HepG2 (cell line): ENCODE measurements around the gene KCNE2. TPM values are rescaled to one million over a fixed set of nuclear protein-coding genes. Genes with fewer than 3 reads are reported as not detected.

Source experiments
- ATF2 ChIP-seq: sonication (generic); formaldehyde crosslinking; IDR thresholded peaks from 2 replicates; pipeline ENCODE4 v1.4.0; 2020; ENCODE audit warnings: missing genetic modification reagents
- CENPT ChIP-seq: sonication (generic); formaldehyde crosslinking; IDR thresholded peaks from 2 replicates; pipeline ENCODE4 v1.8.0; 2022; ENCODE audit warnings: low read depth, mild to moderate bottlenecking, moderate library complexity, missing genetic modification reagents
- CENPX ChIP-seq: sonication (generic); formaldehyde crosslinking; IDR thresholded peaks from 2 replicates; pipeline ENCODE4 v1.9.0; 2021; ENCODE audit warnings: mild to moderate bottlenecking, missing genetic modification reagents, moderate library complexity
- FOXM1 ChIP-seq: sonication (generic); formaldehyde crosslinking; IDR thresholded peaks from 2 replicates; pipeline ENCODE4 v1.5.0; 2020; ENCODE audit warnings: missing genetic modification reagents
- MLXIP ChIP-seq: sonication (generic); formaldehyde crosslinking; IDR thresholded peaks from 2 replicates; pipeline ENCODE4 v1.9.0; 2021; ENCODE audit warnings: missing genetic modification reagents, borderline replicate concordance
- SMAD1 ChIP-seq: sonication (generic); formaldehyde crosslinking; IDR thresholded peaks from 2 replicates; pipeline ENCODE4 v1.4.0; 2020; ENCODE audit warnings: missing genetic modification reagents, low read depth, mild to moderate bottlenecking, borderline replicate concordance
- SRSF9 ChIP-seq: fragments of 200-400 bp; formaldehyde crosslinking; IDR thresholded peaks from 2 replicates; pipeline ENCODE4 v1.6.1; 2018; ENCODE audit warnings: borderline replicate concordance, mild to moderate bottlenecking, low read depth, low read length; ENCODE audit not compliant: insufficient read depth, poor library complexity, severe bottlenecking
- ZBED4 ChIP-seq: sonication (generic); formaldehyde crosslinking; IDR thresholded peaks from 2 replicates; pipeline ENCODE4 v1.4.0; 2020; ENCODE audit warnings: missing genetic modification reagents, borderline replicate concordance
- ZNF317 ChIP-seq: sonication (generic); formaldehyde crosslinking; IDR thresholded peaks from 2 replicates; pipeline ENCODE4 v1.5.0; 2020; ENCODE audit warnings: mild to moderate bottlenecking, missing genetic modification reagents
- ZNF577 ChIP-seq: sonication (generic); formaldehyde crosslinking; IDR thresholded peaks from 2 replicates; pipeline ENCODE4 v1.4.0; 2020; ENCODE audit warnings: mild to moderate bottlenecking, low read depth, missing genetic modification reagents, borderline replicate concordance
- ZNF619 ChIP-seq: sonication (generic); formaldehyde crosslinking; IDR thresholded peaks from 2 replicates; pipeline ENCODE4 v1.4.0; 2020; ENCODE audit warnings: mild to moderate bottlenecking, missing genetic modification reagents
- ZNF879 ChIP-seq: sonication (generic); formaldehyde crosslinking; IDR thresholded peaks from 2 replicates; pipeline ENCODE4 v1.8.1; 2023; ENCODE audit warnings: missing genetic modification reagents
- polyA plus RNA-seq, 8 experiments: library from polyadenylated mRNA; depleted of rRNA in 3 of 8; stranded (reverse) in 7 of 8; unstranded in 1 of 8; fragments of >200 nt; fragmentation: Illumina TruSeq in 4 of 8; extraction: Trizol in 4 of 8; gene quantifications; 2 replicates each; pipeline versions ENCODE4 v1.2.1 to v1.2.3, GENCODE V29; 2011 to 2016; ENCODE audit warnings: low read depth in 4 of 8, missing spikeins in 1 of 8, mixed read lengths in 1 of 8; ENCODE audit not compliant: insufficient read depth in 1 of 8
- total RNA-seq, 5 experiments: library from RNA; depleted of rRNA; stranded (reverse); fragments of >200 nt; fragmentation: Illumina TruSeq; extraction: Trizol; gene quantifications; 2 replicates each; pipeline ENCODE4 v1.2.3, GENCODE V29; 2016; ENCODE audit warnings: low read depth in 1 of 5
- TF ChIP-seq, protein P1 (sequence below): IDR thresholded peaks from 2 replicates; pipeline ENCODE4 v1.6.1; 2012; ENCODE audit warnings: inconsistent platforms
- TF ChIP-seq, protein P2 (sequence below): IDR thresholded peaks from 2 replicates; pipeline ENCODE4 v1.6.1; 2016; ENCODE audit warnings: low read depth, missing genetic modification reagents, missing compliant biosample characterization

Gene KCNE2
- total and polyA plus RNA-seq, 2 of the 13 experiments (the other 11 are each of a cell fraction or from before 2014, with no cell fraction given) = not detected

- TF ChIP-seq, protein P1, sequence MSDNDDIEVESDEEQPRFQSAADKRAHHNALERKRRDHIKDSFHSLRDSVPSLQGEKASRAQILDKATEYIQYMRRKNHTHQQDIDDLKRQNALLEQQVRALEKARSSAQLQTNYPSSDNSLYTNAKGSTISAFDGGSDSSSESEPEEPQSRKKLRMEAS = peak; percentile 50; the same call in 1 of the 2 replicates
- TF ChIP-seq CENPX (no peak), FOXM1 (CRISPR knock-in tag) (no peak), CENPT (CRISPR knock-in tag) (no peak), ZBED4 (CRISPR knock-in tag) (no peak), SRSF9 (no peak), MLXIP (CRISPR knock-in tag) (no peak), SMAD1 (CRISPR knock-in tag) (no peak), ZNF879 (CRISPR knock-in tag) (no peak), ZNF577 (CRISPR knock-in tag) (no peak), ATF2 (CRISPR knock-in tag) (peak; percentile 90), ZNF317 (CRISPR knock-in tag) (no peak; the same call in 1 of the 2 replicates), ZNF619 (no peak)
- TF ChIP-seq, protein P2, sequence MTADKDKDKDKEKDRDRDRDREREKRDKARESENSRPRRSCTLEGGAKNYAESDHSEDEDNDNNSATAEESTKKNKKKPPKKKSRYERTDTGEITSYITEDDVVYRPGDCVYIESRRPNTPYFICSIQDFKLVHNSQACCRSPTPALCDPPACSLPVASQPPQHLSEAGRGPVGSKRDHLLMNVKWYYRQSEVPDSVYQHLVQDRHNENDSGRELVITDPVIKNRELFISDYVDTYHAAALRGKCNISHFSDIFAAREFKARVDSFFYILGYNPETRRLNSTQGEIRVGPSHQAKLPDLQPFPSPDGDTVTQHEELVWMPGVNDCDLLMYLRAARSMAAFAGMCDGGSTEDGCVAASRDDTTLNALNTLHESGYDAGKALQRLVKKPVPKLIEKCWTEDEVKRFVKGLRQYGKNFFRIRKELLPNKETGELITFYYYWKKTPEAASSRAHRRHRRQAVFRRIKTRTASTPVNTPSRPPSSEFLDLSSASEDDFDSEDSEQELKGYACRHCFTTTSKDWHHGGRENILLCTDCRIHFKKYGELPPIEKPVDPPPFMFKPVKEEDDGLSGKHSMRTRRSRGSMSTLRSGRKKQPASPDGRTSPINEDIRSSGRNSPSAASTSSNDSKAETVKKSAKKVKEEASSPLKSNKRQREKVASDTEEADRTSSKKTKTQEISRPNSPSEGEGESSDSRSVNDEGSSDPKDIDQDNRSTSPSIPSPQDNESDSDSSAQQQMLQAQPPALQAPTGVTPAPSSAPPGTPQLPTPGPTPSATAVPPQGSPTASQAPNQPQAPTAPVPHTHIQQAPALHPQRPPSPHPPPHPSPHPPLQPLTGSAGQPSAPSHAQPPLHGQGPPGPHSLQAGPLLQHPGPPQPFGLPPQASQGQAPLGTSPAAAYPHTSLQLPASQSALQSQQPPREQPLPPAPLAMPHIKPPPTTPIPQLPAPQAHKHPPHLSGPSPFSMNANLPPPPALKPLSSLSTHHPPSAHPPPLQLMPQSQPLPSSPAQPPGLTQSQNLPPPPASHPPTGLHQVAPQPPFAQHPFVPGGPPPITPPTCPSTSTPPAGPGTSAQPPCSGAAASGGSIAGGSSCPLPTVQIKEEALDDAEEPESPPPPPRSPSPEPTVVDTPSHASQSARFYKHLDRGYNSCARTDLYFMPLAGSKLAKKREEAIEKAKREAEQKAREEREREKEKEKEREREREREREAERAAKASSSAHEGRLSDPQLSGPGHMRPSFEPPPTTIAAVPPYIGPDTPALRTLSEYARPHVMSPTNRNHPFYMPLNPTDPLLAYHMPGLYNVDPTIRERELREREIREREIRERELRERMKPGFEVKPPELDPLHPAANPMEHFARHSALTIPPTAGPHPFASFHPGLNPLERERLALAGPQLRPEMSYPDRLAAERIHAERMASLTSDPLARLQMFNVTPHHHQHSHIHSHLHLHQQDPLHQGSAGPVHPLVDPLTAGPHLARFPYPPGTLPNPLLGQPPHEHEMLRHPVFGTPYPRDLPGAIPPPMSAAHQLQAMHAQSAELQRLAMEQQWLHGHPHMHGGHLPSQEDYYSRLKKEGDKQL (CRISPR knock-in tag) = peak; percentile 56; the same call in 1 of the 2 replicates
Measured at GRCh38 chr21:34372321-34372720, 8.5 kb downstream of the KCNE2 start (continued).
